Ovary (tissue), 9 donors: Measurements from ENCODE around the gene KIR2DL3. TPM values are rescaled to one million over a fixed set of nuclear protein-coding genes. Genes with fewer than 3 reads are reported as not detected.
"Not testable (repeated sequence)": the region's sequence is repeated elsewhere in the genome, so short reads cannot be mapped to it uniquely, and the experiment has no call there.

Experiments
- DNase-seq, 5 donors: peaks; one replicate each; pipeline ENCODE4 v3.0.0-alpha.2; 2019 to 2020
- H3K27ac ChIP-seq, 2 donors: fragments of 200-600 bp; one replicate each; pipeline versions ENCODE4 v1.5.1 to v1.8.0; 2019 to 2022
- H3K27me3 ChIP-seq: fragments of 200-600 bp; one replicate; pipeline ENCODE4 v1.8.0; 2022
- H3K36me3 ChIP-seq: fragments of 200-600 bp; sonication (generic); one replicate; pipeline ENCODE4 v1.5.1; 2019
- H3K4me1 ChIP-seq: one replicate; pipeline ENCODE4 v1.8.1; 2013; ENCODE audit warnings: mild to moderate bottlenecking, moderate library complexity; ENCODE audit not compliant: insufficient read depth
- H3K4me3 ChIP-seq: fragments of 200-600 bp; sonication (generic); one replicate; pipeline ENCODE4 v1.5.1; 2017
- H3K9me3 ChIP-seq, 2 donors: fragments of 200-600 bp in 1 of 2; sonication (generic) in 1 of 2; one replicate each; pipeline versions ENCODE4 v1.5.1 to v1.8.1; 2013 to 2019; ENCODE audit warnings: mild to moderate bottlenecking in 1 of 2, moderate library complexity in 1 of 2
- WGBS, 3 donors: extraction: QIAGEN DNeasy Blood & Tissue Kit in 1 of 3; methylation state at CpG; one replicate each; pipeline versions ENCODE4 v1.1.5 to v1.1.7; 2013 to 2017; 5-methylcytosine and 5-hydroxymethylcytosine counted together
- intact Hi-C, 4 donors: fragments of 100-400 bp; cut with DNase I; formaldehyde crosslinking; loops; one replicate each; pipeline versions ENCODE4 v1.11.0 to v1.15.1; 2022 to 2023
- polyA plus RNA-seq, 2 donors: library from polyadenylated mRNA; stranded (reverse); fragments of 200-250 nt in 1 of 2; fragments of 350-450 nt in 1 of 2; fragmentation: Illumina TruSeq in 1 of 2; extraction: RNeasy Lipid Tissue Mini Kit (QIAGEN cat#74804) in 1 of 2; gene quantifications; one replicate each; pipeline ENCODE4 v1.2.3, GENCODE V29; 2013 to 2014
- total RNA-seq, 7 donors: library from RNA; depleted of rRNA in 2 of 7; stranded (reverse); fragments of >200 nt in 2 of 7; fragmentation: NEBNext Ultra II Directional in 3 of 7; extraction: Animal tissue kit (Norgen Biotek cat#: 25700) in 3 of 7; gene quantifications; one replicate each; pipeline versions ENCODE4 v1.1.0 to v1.2.4, GENCODE V29; 2016 to 2023
- donor health status: DM: no; HTN: no; CAD: no; lungs with moderate emphysema.
- donor health status: DM: no; HTN: no; CAD: no.
- donor health status: Bipolar disorder and iron deficiency.
- donor health status: DM: yes; HTN: yes; CAD: no.
- donor health status: DM: no; HTN: no; CAD: no.
- donor health status: DM: yes; HTN: yes; CAD: no.

The KIR2DL3 gene
- total and polyA plus RNA-seq, 9 donors = 0.45 TPM; not detected in 8

DNA sequence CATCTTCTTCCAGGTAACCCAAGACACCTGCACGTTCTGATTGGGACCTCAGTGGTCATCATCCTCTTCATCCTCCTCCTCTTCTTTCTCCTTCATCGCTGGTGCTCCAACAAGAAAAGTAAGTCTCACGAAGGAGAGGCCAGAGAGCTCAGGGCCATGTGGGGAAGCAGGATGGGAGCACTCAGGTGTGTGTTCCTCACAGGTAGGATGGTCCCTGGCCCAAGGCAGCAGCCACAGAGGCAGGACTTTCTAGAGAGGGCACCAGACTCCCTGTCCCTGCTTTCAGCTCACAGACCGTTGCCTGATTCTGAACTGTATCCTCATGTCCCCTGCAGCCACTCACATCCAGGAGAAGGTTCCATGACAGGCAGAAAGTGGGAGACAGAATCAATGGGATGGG is 28.2 kb downstream of the KIR2DL3 start:
- H3K36me3 ChIP-seq, H3K4me3 ChIP-seq, H3K9me3 ChIP-seq, intact Hi-C loops, DNase-seq, H3K4me1 ChIP-seq, H3K27ac ChIP-seq, H3K27me3 ChIP-seq: not testable (repeated sequence)
- 70 to 75% (median 73%) methylated on average over 4 of the region's 4 CpGs for WGBS, 3 donors

- H3K9me3 ChIP-seq, DNase-seq, H3K36me3 ChIP-seq, intact Hi-C loops, H3K27me3 ChIP-seq, H3K4me1 ChIP-seq, H3K27ac ChIP-seq, H3K4me3 ChIP-seq: not testable (repeated sequence)
- WGBS, 3 donors = 92 to 94% (median 94%) methylated on average over 15 of the region's 15 CpGs
These were observed 31.3 kb downstream of the KIR2DL3 start, which contains the start of gene KIR2DL1 for GRCh38 chr19:54769646-54770045. KIR2DL1 (plus strand) TSS chr19:54769793; CDS start chr19:54769851, 58 bp downstream.

DNA sequence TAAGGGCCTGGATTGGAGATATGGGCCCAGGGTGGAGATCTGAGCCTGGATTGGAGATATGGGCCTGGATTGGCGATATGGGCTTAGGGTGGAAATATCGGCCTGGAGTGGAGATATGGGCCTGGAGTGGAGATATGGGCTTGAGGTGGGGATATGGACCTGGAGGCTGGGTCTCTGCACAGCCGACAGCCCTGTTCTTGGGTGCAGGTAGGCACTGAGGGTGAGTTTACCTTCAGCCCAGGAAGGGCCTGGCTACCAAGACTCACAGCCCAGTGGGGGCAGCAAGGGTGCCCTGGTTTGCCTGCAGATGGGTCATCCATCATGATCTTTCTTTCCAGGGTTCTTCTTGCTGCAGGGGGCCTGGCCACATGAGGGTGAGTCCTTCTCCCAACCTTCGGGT is 32.2 kb downstream of the KIR2DL3 start:
- H3K27me3 ChIP-seq, H3K27ac ChIP-seq, DNase-seq, H3K9me3 ChIP-seq, H3K4me3 ChIP-seq, intact Hi-C loops, H3K36me3 ChIP-seq, H3K4me1 ChIP-seq: not testable (repeated sequence)
- 76 to 89% (median 77%) methylated on average over 4 of the region's 4 CpGs for WGBS, 3 donors

GRCh38 chr19:54771018-54771960 is 33.0 kb downstream of the KIR2DL3 start:
- intact Hi-C loops, H3K4me1 ChIP-seq: not testable (repeated sequence)
- 75 to 79% (median 78%) methylated on average over 11 to 15 of the region's 15 CpGs for WGBS, 3 donors

DNA sequence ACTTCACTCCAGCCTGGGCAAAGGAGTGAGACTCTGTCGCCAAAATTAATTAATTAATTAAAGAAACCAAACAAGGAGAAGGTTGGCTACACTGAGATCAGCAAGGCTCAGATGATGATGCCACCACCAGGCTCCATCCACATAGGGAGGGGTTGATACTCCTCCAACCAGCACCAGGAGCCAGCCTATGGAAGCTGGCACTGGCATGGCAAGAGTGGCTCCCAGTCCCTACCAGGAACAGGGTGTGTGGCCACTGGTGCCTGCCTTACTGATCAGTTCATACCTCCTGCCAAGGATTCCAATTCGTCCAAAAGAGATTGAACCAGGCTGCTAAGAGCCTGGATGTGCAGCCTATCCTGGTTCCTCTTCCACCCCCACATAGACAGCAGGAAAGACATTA is 34.4 kb downstream of the KIR2DL3 start:
- H3K9me3 ChIP-seq, H3K4me3 ChIP-seq, H3K4me1 ChIP-seq, H3K27ac ChIP-seq, H3K36me3 ChIP-seq, intact Hi-C loops, H3K27me3 ChIP-seq, DNase-seq: not testable (repeated sequence)
- 44 to 53% (median 45%) methylated on average over 2 of the region's 2 CpGs for WGBS, 3 donors

More at GRCh38 chr19:54771018-54771960, 33.0 kb downstream of the KIR2DL3 start:
- not testable (repeated sequence) for H3K36me3 ChIP-seq, H3K4me3 ChIP-seq, H3K9me3 ChIP-seq, DNase-seq, H3K27me3 ChIP-seq, H3K27ac ChIP-seq

- H3K36me3 ChIP-seq, H3K27me3 ChIP-seq, H3K27ac ChIP-seq, intact Hi-C loops, DNase-seq, H3K4me3 ChIP-seq, H3K9me3 ChIP-seq, H3K4me1 ChIP-seq: not testable (repeated sequence)
- WGBS, 3 donors = 67 to 78% (median 73%) methylated on average over 12 of the region's 12 CpGs
These were observed 36.9 kb downstream of the KIR2DL3 start for GRCh38 chr19:54775095-54775815.

- H3K9me3 ChIP-seq, DNase-seq, H3K36me3 ChIP-seq, H3K27me3 ChIP-seq, intact Hi-C loops, H3K4me1 ChIP-seq, H3K27ac ChIP-seq, H3K4me3 ChIP-seq: not testable (repeated sequence)
- 74 to 79% (median 78%) methylated on average over 8 of the region's 8 CpGs for WGBS, 3 donors
These were observed 37.5 kb downstream of the KIR2DL3 start for GRCh38 chr19:54775830-54776229.

DNA sequence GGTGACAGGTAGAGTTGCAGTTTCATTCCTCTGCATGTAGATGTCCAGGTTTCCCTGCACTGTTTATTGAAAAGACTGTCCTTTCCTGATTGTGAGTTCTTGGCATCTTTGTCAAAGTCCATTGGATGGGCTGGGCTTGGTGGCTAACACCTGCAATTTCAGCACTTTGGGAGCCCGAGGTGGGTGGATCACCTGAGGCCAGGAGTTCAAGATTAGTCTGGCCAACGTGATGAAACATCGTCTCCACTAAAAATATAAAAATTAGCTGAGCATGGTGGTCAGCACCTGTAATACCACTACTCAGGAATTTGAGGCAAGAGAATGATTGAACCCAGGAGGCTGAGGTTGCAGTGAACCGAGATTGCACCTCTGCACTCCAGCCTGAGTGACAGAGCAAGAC is 39.5 kb downstream of the KIR2DL3 start:
- H3K9me3 ChIP-seq, DNase-seq, H3K4me3 ChIP-seq, H3K27ac ChIP-seq, H3K4me1 ChIP-seq, H3K27me3 ChIP-seq, H3K36me3 ChIP-seq, intact Hi-C loops: not testable (repeated sequence)
- 58 to 69% (median 60%) methylated on average over 4 of the region's 4 CpGs for WGBS, 3 donors

DNA sequence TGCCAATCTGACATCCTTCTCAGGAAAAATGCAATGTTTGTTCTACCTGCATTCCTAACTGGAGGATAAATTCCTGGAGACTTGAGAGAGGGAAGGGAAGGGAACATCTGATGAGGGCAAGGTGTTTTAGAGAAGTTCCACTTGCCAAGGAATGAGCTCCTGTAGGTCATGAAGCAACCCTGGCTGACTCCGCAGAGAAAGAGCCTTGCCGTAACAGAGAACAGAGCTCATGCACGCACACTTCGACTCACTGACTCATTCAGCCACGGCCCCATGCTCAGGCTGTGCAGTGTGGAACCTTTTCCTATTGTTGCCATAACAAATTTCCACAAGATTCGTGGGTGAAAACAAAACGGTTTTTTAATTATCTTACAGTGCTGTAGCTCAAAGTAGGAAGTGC is 40.6 kb downstream of the KIR2DL3 start:
- DNase-seq, H3K4me3 ChIP-seq, H3K9me3 ChIP-seq, H3K36me3 ChIP-seq, H3K27me3 ChIP-seq, H3K4me1 ChIP-seq, intact Hi-C loops, H3K27ac ChIP-seq: not testable (repeated sequence)
- WGBS, 3 donors = 65 to 75% (median 70%) methylated on average over 7 of the region's 7 CpGs

- H3K27ac ChIP-seq, H3K9me3 ChIP-seq, H3K4me1 ChIP-seq, H3K4me3 ChIP-seq, intact Hi-C loops, H3K27me3 ChIP-seq, H3K36me3 ChIP-seq, DNase-seq: not testable (repeated sequence)
- 70 to 78% (median 74%) methylated on average over 4 of the region's 4 CpGs for WGBS, 3 donors
These were observed 44.6 kb downstream of the KIR2DL3 start for GRCh38 chr19:54782916-54783315.

DNA sequence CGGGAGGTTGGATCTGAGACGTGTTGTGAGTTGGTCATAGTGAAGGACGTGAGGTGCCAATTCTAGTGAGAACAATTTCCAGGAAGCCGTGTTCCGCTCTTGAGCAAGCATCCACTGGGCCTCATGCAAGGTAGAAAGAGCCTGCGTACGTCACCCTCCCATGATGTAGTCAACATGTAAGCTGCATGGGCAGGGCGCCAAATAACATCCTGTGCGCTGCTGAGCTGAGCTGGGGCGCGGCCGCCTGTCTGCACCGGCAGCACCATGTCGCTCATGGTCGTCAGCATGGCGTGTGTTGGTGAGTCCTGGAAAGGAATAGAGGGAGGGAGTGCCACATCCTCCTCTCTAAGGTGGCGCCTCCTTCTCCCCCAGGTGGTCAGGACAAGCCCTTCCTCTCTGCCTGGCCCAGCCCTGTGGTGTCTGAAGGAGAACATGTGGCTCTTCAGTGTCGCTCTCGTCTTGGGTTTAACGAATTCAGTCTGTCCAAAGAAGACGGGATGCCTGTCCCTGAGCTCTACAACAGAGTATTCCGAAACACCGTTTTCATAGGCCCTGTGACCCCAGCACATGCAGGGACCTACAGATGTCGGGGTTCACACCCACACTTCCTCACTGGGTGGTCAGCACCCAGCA is 47.9 kb downstream of the KIR2DL3 start:
- H3K36me3 ChIP-seq, H3K27ac ChIP-seq, H3K9me3 ChIP-seq, intact Hi-C loops, H3K4me1 ChIP-seq, DNase-seq, H3K27me3 ChIP-seq, H3K4me3 ChIP-seq: not testable (repeated sequence)
- WGBS, 3 donors = 81 to 85% (median 83%) methylated on average over 24 of the region's 24 CpGs
